ENCODE results near the gene SIN3B.

The SIN3B gene

DNA sequence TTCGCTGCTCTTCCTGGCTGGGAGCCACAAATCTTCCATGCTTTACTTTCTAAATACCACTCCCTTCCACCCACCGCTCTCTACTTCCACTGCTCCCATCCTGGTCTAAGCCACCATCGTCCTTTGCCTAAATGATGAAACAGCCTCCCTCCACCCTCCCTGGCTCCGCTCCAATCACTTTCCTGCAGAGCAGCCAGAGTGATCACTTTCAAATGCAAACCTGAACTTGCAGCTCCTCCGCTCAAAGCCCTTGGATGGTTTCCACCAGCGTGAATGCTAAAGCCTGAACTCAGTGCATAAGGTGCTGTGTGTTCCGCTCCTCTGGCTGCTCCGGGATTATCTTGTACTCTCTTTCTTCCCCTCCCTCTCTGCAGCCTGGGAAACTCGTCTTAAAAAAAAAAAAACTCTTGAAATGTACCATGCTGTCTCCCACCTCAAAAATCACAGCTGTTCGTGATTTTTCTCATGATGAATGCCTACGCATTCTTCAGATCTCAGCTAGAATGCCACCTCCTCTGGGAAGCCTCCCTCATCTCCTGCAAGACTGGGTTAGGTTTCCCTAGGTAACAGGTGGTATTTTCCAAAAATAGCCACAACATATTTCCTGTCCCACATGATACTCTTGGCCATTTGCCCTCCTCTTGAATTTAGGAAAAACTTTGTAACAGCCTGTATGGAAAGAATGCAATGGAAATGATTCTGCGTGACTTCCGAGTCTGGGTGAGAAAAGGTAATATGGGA, 3.7 kb upstream of the SIN3B start:
- no peak for DNase-seq (ENCODE audit: low read depth in 2 of 2)

GRCh38 chr19:16829822-16830289, 658 bp downstream of the SIN3B start:
- DNase-seq (ENCODE audit: low read depth in 2 of 2): no peak

- DNase-seq (ENCODE audit: low read depth in 2 of 2): no peak
Measured at GRCh38 chr19:16830679-16831078, 1.5 kb downstream of the SIN3B start.

DNA sequence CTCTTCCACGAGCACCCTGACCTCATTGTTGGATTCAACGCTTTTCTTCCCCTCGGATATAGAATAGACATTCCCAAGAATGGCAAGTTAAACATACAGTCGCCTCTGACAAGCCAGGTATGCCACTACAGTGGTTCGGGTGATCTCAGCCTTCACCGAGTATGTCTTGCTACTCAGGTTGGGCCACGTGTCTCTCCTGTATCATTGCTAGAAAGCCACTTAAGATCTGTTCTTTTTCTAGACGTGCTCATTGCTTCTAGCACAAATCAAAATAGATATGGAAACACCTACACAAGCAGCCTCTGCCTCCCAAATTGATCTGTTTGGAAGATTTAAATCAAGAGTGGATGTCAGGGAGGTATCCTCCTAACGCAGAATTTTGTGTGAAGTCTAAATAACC, 2.3 kb downstream of the SIN3B start:
- no peak for DNase-seq (ENCODE audit: low read depth in 2 of 2)

DNA sequence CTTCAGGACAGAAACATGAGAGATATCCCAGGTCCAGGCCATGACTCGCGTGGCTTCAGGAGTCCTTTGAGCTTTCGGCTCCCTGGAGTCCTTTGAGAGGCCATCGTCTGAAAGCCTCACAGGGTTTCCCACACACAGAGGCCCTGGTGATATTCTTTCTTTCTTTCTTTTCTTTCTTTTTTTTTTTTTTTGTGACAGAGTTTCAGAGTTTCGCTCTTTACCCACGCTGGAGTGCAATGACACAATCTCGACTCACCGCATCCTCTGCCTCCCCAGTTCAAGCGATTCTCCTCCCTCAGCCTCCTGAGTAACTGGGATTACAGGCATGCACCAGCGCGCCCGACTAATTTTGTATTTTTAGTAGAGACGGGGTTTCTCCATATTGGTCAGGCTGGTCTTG, 5.5 kb downstream of the SIN3B start:
- DNase-seq (ENCODE audit: low read depth in 2 of 2): no peak

- DNase-seq (ENCODE audit: low read depth in 2 of 2): no peak
Measured at GRCh38 chr19:16836115-16837034, 7.2 kb downstream of the SIN3B start.

DNA sequence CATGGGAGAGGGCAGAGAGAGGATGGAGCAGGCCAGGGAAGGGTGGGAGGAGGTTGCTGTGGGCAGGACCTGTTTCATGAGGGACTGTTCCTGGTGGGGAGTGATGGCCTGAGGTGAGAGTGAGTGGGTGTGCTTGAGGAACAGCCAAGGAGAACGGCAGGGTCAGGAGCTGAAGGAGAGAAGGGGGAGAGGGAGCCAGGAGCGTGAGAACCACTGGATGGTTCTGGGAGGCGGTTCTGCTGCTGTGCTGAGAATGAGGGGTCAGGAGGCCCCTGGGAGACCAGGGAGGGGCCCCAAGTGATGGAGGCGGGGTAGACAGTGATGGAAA, 7.8 kb downstream of the SIN3B start:
- no peak for DNase-seq (ENCODE audit: low read depth in 2 of 2)

GRCh38 chr19:16841391-16841926, 12.3 kb downstream of the SIN3B start:
- no peak for DNase-seq (ENCODE audit: low read depth in 2 of 2)

DNA sequence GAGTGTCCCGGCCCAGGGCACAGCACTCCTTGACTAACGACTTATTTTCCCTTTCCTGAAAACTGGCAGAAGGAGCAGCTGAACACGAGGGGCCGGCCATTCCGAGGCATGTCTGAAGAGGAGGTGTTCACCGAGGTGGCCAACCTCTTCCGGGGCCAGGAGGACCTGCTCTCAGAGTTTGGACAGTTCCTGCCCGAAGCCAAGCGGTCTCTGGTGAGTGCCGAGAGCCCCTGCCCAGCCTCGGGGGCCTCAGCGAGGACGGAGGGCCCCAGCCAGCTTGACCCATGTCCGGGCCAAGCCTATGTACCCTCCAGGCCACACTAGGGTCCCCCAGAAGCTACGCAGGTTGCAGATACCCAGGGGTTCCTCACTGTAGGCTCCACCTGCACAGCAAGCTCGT, 17.7 kb downstream of the SIN3B start:
- no peak for DNase-seq (ENCODE audit: low read depth in 2 of 2)

- no peak for DNase-seq (ENCODE audit: low read depth in 2 of 2)
Measured at GRCh38 chr19:16847430-16847829, 18.2 kb downstream of the SIN3B start.

DNA sequence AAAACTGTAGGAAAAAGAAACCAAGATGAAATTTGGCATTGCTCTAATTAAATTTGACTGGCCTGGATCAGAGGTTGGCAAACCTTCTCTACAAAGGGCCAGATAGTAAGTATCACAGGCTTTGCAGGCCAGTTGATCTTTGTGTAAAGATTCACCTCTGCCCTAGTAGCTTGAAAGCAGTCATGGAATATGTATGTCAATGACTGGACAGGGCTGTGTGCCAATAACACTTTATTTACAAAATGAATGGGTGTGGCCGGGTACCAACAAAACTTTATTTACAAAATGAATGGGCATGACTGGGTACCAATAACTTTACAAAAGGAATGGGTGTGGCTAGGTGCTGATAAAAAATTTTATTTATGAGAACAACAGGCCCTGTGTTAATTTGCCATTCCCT, 20.0 kb downstream of the SIN3B start:
- no peak for DNase-seq (ENCODE audit: low read depth in 2 of 2)

DNA sequence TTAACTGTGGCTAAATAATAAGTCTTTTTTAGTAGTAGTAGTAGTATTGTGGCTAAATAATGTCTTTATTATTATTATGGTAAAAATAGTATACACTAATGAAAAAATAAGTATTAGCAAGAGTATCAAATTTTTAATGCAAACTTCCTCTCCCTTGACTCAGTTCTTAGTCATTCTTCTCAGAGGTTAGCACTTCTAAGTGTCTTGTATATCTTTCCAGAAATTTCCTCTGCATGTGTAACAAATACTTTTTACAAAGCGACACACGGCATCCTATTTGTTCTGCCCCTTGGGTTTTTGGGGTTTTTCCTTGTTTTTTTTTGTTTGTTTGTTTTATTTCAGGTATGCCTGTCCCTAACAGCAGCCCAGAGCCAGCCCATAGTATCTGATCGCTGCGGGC, 20.9 kb downstream of the SIN3B start:
- DNase-seq (ENCODE audit: low read depth in 2 of 2): no peak

GRCh38 chr19:16851031-16851712, 22.0 kb downstream of the SIN3B start:
- no peak for DNase-seq (ENCODE audit: low read depth in 2 of 2)

DNA sequence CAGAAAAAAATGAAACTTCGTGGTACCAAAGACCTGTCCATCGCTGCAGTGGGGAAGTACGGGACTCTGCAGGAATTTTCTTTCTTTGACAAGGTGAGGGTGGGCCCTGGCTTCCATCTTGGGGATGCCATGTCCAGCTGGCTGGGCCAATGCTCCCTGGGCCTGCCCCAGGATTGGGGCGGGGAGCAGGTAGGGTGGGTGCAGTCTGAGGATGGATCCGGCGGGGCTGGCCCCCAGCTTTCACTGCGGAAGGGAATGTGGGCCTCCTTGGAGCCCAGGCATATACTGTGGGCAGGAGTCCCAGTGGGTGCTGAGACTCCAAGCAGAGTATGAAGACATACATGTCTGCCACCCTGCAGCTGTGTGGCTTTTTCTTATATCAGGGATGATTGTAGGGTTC, 23.9 kb downstream of the SIN3B start:
- DNase-seq (ENCODE audit: low read depth in 2 of 2): no peak

DNA sequence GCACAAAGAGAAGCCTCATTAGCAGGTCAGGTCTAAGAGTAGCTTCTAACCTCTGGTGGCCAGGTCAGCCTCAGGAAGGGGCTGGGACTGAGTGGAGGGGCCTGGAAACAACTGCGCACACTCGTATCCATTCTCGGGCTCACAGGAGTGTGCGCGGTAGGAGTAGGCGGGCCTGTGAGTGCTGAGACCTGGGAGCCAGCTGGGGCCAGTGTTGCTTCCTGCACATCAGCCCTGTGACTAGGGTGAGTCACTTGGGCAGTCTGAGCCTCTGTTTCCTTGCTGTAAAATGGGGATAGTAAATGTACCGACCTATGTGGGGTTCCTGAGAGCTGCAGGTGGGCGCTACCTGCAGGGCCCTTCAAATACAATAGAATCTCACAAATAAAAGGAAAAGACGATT, 26.9 kb downstream of the SIN3B start:
- no peak for DNase-seq (ENCODE audit: low read depth in 2 of 2)

DNA sequence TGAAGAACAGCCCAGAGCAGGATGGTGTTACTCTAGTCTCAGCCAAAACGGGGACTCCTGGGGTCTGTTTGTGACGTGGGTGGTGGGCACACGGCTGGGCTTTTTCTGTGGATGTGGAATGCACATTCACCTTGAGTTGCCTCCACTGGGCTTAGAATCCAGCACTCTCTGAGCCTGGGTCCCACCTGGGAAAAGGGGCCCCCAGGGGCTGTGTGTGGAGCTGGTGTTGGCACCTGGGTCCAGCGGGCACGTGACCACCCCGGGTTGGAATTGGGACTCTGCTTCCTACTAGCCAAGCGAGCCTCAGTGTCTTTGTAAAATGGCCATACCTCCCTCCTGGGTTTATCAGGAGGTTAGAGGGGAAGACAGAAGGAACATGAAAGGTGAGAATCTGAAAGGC, 30.4 kb downstream of the SIN3B start:
- DNase-seq (ENCODE audit: low read depth in 2 of 2): no peak

GRCh38 chr19:16860118-16860517, 30.9 kb downstream of the SIN3B start:
- DNase-seq (ENCODE audit: low read depth in 2 of 2): no peak

GRCh38 chr19:16861011-16861410, 31.8 kb downstream of the SIN3B start:
- no peak for DNase-seq (ENCODE audit: low read depth in 2 of 2)

DNA sequence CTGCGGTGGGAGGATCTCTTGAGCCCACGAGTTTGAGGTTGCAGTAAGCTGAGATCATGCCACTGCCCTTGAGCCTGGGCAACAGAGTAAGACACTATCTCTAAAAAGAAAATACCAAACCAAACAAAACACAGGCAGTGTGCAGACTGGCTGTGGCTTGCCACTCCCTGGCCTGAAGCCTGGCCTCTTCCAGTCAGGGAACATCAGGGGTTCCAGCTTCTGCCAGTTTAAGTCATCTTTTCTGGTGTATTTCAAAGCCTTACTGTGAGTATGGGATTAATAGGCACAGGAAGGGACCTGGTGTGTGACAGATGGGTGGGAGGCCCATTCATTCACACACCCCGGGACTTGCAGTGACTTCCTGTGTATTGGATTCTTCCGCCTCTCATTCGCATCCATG, 32.6 kb downstream of the SIN3B start:
- no peak for DNase-seq (ENCODE audit: low read depth in 2 of 2)

DNA sequence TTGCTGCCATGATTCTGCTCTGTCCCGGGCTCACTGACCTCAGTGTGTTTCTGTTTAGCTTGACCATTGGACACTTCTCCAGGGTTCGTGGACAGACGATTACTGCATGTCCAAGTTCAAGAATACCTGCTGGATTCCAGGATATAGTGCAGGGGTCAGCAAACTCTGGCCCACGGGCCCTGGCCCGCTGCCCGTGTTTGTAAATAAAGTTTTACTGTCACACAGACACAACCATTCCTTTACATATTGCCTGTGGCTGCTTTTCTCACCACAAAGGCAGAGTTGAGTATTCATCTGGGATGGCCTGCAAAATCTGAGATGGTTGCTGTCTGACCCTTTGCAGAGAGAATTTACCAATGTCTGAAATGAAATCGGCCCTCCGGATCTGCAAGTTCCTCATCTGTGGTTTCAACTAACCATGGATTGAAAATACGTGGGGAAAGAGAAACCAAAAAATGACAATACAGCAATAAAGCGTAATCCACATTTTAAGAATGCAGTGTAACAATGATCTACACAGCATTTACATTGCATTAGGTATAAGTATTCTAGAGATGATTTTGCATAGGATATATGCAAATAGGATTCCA, 33.7 kb downstream of the SIN3B start:
- DNase-seq (ENCODE audit: low read depth in 2 of 2): no peak

- no peak for DNase-seq (ENCODE audit: low read depth in 2 of 2)
Measured at GRCh38 chr19:16867211-16867610, 38.0 kb downstream of the SIN3B start.

All from stimulated activated CD8-positive, alpha-beta memory T cell treated with anti-CD3 and anti-CD28 coated beads, Interleukin-2, amount 100 ng/mL, for 1 hour (primary cell).